DMS153 (cell line): Measurements from ENCODE around the gene ZNF326.
"Not testable (repeated sequence)": the region's sequence is repeated elsewhere in the genome, so short reads cannot be mapped to it uniquely, and the experiment has no call there.

Experiments used
- DNase-seq: peaks from one replicate; lab custom pipeline; 2025; lab: John Stamatoyannopoulos, UW

ZNF326 gene

DNA sequence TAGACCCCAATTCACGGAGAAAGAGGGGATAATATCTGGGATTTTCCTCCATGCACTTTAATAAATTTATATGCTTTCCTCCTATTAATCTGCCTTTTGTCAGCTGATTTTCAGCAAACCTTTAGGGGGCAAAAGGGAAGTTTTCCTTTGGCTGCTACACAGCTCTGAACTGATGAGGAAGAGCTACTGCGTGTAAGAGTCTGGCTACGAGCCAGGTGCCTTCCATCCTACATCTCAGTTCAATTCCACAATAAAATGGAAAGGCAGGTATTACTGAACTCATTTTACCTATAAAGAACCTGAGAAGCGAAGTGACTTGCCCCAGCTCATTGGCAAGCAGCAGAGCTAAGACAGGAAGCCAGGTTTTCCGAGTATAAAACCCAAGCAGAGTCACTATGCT lies 28.3 kb upstream of the ZNF326 start:
- DNase-seq = no peak

DNA sequence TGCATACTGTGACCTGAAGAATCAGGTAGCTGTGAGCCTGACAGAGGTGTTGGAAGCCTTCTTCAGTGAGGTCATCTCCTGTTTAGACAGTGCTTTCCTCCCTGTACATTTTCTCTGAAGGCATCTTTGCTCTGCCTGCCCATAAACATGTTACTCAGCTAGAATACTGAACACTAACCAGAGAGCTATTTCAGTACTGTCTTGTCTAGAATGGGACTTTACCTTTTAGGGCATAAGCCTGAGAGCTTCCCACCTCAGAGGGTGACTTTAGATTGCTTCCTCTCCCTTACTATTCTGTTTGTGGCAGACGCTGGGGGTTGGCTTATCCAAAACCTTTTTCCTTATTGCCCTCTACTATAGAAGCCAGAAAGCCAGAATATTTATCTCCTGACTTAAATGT lies 23.3 kb upstream of the ZNF326 start:
- DNase-seq = no peak

DNA sequence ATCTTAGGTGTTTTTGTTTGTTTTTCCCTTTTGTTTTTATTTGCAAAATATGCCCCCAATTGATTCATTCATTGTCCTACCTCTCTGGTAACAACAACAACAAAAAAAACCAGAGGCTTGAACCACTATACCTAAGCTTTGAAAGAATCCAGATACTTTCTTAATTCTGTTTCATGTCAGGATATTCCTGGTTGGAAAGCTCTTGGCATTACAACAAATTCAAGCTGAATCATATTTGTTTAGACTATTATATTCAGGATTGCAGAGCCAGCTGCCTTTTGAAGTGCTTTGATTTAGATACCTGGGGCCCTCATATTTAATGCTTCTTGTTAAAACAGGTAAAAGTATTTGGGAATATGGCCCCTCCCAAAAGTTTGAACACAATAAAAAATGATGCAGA lies 22.9 kb upstream of the ZNF326 start:
- DNase-seq = no peak

DNA sequence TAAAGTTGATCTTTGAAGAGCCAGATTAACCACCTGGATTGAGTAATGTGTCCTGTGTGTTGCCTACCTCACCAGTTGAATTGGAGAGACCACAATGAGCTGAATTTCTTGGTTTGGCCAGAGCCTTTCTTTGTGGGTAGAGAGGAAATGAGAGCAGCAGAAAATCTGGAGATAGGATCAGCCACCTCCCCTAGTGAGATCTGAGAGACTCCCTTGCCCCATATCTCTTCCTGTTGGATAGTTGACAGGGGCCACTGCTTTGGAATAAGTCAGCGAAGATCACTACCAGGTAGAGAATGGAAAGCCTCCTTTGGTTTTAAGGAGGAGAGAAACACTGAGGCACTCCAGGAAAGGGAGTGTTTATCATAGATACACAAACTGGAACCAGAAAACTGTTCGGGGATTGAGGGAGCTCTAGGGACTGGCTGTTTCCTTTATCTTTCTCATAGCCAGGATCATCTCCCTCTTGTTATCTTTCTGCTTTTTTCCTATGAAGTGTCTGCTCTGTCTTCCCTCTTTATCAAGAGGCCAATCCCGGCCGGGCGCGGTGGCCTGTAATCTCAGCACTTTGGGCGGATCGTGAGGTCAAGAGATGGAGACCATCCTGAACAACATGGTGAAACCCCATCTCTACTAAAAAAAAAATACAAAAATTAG lies 21.3 kb upstream of the ZNF326 start:
- no peak for DNase-seq

GRCh38 chr1:89974256-89974655 lies 20.7 kb upstream of the ZNF326 start:
- DNase-seq = no peak

GRCh38 chr1:89974696-89975470 lies 20.0 kb upstream of the ZNF326 start:
- DNase-seq = no peak

DNA sequence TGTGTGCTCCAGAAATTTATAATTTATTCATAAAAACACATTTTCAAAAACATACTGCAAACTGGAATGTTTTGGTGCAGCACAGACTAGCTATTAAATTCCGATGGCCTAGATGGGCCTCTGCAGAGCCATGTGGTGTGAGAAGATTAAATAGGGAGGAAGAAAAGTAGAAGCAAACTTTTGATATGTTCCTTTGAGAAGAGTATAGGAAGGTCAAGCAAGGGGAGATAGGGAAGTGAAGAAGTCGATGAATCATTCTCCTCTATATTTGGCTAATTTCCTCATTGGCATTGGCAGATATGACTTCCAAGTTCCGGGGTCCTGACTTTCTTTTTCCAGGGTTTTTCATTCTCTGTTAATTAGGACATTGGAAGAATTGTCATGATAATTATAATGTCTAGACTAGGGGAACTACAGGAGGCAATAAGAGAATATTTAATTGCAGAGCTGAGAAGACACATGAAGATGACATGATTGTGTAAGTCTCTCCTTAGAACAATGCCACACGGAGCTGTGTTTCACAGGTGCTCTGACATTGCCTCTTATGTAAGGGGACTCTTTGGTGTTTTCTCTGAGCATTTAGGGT lies 19.3 kb upstream of the ZNF326 start:
- no peak for DNase-seq

DNA sequence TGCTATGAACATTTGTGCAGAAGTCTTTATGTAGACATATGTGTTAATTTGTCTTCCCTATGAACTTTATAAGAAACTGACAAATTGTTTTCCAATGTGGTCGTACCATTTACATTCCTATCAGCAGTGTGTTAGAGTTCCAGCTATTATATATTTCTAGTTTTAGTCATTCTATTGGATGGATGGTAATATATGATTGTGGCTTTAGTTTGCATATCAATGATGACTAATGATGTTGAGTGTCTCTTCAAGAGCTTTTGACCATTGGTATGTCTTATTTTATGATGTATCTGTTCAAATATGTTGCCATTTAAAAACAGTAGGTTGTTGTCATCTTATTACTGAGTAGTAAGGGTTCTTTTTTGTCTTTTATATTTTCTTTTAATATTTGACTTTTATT lies 16.2 kb upstream of the ZNF326 start:
- DNase-seq = no peak

GRCh38 chr1:89980605-89981004 lies 14.3 kb upstream of the ZNF326 start:
- peak; percentile 70 for DNase-seq

GRCh38 chr1:89982846-89983245 lies 12.1 kb upstream of the ZNF326 start:
- not testable (repeated sequence) for DNase-seq

GRCh38 chr1:89984564-89985116 lies 10.3 kb upstream of the ZNF326 start:
- DNase-seq = not testable (repeated sequence)

DNA sequence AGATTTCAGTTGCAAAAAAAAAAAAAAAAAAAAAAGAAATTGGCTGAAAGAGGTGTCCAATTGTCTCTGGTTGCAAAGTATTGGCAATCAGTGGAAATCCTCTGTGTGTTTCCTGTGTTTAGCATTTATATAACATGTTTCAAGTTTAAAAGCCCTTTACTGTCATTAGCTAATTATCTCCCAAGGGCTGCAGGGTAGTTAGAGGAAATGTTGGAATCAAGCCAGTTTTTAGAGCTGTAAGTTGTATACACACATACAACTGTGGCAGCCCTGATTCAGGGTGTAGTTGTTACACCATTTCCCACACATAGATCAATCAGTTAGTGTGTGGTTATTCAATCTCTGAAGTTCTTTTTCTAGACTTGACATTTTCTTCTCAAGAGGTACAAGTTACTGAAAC lies 8.9 kb upstream of the ZNF326 start:
- peak; percentile 62 for DNase-seq

DNA sequence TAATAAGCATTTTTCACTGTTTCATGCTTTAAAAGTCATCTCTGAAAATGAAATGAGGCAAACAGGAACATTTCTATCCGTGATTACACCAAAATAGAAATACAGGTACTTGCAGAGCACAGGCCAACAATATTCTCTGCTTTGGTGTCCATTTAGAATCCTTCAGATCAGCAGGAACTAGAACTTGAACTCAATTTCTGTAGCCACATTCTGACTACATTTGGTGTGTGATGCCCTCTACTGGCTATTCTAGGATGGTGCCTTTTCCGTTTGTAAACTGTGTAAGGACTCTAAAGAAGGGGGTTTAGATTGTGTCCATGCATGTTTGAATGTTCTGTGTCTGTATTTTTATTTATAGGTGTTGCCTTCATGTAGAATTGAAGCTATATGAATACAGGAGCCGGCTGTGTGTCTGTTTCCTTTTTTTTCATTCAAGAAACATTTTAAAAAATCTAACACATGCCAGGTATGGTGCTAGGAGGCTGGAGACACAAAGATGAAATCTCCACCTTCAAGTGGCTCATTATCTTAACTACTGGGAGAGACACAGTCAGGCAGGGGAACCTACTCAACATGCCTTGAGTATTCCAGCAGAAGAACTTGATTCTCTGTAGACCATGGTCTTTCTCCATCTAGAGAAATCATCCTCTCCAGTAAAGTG lies 7.6 kb upstream of the ZNF326 start:
- DNase-seq = peak; percentile 66

DNA sequence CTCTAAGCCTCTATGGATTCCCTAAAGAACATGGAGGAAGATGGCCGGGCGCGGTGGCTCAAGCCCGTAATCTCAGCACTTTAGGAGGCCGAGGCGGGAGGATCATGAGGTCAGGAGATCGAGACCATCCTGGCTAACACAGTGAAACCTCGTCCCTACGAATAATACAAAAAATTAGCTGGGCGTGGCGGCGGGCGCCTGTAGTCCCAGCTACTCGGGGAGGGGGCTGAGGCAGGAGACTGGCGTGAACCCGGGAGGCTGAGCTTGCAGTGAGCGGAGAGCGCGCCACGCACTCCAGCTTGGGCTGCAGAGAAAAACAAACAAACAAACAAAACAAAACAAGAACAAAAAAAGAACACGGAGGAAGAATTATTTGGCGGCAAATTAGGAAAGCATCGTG lies 5.8 kb upstream of the ZNF326 start:
- DNase-seq = no peak

GRCh38 chr1:89989799-89990198 lies 5.1 kb upstream of the ZNF326 start:
- DNase-seq = no peak

DNA sequence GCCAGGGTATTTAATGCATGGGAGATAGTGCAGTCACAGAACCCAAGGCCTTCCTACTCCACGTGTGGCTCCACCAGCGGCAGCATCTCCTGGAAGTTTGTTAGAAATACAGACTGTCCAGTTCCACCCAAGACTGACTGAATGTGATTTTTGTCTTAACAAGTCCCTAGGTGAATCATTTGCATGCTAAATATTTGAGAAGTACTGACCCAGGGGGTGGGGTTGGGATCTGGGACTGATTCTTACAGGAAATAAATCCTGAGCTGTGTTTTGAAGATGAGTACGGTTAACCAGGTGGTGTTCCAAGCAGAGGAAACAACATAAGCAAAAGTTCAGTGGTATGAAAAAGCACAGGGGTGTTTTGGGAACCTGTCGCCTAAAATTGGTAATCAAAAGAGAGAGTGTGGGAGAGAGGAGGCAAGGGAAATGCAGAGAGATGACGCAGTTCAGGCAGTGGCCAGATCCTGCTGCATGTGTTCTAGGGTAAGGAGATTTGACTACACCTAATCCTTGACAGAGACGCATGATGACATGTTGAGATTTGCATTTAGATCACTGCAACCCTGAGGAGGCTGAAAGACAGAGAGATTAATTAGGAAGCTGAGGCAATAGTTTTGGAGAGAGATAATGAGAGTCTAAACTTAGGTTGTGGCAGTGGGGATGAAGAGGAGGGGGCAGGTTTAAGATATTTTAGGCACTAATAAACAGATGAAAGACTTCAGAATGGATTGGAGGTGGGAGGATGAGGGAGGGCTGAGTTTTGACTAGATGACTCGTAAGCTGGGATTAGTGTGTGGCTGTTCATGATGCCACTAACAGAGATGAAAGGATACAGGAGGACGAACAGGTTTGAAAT lies 3.7 kb upstream of the ZNF326 start:
- DNase-seq = no peak

DNA sequence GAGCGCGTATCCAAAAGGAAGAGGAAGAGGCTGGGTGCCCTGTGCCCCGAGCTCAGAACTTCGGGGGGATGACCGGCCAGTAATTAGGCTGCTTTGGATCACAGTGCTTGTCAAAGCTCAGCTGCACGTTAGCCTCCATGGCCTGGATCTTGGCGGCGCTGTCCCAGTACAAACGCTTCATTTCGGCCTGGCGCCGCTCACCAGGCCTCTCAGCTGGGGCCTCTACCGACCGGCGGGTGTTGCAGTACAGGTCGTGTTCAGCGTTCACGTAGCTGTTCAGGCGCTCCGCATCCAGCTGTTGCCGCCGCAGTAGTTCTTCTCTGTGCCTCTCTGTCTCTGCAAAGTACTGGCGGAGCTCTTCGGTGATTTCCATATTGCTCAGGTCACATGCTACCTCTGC lies 1.4 kb upstream of the ZNF326 start:
- no peak for DNase-seq

GRCh38 chr1:89994231-89994804 lies 592 bp upstream of the ZNF326 start:
- no peak for DNase-seq

DNA sequence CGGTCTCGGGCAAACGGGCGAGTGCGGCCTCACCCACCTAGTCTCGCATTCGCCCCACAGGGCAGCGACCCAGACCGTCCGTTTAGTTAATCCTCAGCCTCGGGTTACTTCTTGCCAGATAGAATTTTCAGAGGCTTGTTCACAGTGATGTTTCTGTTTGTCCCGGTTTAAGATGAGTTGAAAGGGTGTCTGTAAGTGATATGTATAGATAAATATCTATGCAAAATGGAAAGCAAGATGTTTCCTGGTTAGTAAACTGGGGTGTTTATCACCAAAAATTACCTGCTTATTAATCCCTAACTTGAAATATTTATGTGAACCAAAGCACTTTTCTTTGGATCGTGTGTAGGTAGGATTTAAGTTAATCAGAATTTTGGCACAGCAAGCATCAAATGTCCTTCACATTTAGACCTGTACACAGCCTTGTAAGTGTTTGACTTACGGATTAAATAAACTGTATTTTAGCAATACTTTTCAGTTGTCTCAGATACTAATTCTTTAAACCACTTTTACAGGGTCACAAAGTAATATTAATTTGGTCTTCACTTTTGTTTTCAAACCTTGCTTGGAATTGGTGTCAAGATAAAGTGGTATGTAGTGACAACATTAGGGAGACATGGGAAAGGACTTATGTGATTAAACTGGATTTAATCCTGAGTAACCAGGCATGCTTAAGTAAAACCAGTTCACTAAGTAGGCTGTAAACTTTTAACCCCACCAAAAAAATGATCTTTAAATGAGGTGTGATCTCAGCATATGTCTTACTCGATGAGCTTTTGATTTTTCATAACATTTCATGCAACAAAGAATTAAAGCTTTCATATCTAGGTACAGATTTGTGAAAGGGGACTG lies 914 bp downstream of the ZNF326 start:
- DNase-seq = no peak

GRCh38 chr1:89996450-89997110 lies 1.7 kb downstream of the ZNF326 start:
- no peak for DNase-seq
